ENCODE results near the gene NFIA.
"Not testable (repeated sequence)": the region's sequence is repeated elsewhere in the genome, so short reads cannot be mapped to it uniquely, and the experiment has no call there.

Gene NFIA

DNA sequence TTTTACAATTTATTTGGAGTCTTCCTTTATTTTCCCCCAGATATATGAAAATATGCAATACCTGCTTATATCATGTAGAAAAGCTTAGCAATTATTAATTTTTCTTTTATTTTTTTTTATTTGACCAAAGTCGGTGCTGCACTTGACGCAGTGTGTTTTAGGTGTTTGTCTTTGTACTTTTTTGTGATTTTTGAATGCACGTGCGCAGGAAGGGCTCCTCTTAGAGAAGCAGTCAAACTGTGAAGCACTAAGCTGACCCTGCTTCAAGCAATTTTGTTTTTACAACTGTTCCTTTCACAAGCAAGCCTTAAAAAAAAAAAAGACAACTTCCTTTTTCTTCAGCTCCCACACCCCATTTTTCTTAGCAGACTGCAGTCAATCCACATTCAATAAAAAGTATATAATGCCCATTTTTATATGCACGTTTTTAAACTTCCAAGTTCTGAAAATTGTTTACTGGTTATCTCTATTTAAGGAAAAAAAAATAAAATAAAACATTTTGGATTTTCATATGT is 375.2 kb downstream of the NFIA start:
- DNase-seq (ENCODE audit: low spot score) = no peak

DNA sequence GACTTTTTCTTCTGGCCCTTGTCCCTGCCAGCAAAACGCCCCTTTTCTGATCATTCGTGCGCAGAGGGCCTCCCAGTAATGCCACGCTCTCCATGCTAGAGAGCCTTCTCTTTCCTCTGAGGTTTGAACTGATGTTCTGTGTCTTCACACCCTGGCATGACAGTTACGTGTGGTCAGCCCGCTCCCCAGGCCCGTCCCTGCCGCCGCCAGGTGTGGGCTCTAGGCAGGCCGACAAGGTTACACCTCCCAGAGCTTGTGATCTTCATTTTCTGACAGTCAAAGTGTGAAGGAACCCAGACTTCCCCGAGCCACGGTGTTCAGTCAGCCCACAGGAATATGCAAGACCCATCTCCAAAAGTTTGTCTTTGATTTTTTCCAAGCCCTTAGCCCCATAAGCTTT is 377.0 kb downstream of the NFIA start:
- no peak for DNase-seq (ENCODE audit: low spot score)

DNA sequence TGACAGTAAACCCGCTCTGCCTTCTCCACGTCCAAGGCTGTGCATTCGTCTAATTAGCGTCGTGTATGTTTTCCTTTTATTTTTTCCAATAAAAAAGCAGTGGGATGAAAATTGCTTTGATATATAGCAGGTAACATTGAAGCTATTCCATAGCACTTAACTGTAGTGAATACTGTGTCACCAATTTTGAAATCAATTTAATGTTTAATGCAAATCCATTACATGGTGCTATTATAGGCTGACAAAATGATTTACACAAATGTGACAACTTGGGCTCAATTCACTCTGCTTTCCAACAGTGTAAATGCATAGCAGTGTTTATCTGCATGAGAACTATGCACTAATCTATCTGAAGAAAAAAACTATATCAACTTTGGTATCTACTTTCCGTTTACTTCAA is 377.8 kb downstream of the NFIA start:
- no peak for DNase-seq (ENCODE audit: low spot score)

DNA sequence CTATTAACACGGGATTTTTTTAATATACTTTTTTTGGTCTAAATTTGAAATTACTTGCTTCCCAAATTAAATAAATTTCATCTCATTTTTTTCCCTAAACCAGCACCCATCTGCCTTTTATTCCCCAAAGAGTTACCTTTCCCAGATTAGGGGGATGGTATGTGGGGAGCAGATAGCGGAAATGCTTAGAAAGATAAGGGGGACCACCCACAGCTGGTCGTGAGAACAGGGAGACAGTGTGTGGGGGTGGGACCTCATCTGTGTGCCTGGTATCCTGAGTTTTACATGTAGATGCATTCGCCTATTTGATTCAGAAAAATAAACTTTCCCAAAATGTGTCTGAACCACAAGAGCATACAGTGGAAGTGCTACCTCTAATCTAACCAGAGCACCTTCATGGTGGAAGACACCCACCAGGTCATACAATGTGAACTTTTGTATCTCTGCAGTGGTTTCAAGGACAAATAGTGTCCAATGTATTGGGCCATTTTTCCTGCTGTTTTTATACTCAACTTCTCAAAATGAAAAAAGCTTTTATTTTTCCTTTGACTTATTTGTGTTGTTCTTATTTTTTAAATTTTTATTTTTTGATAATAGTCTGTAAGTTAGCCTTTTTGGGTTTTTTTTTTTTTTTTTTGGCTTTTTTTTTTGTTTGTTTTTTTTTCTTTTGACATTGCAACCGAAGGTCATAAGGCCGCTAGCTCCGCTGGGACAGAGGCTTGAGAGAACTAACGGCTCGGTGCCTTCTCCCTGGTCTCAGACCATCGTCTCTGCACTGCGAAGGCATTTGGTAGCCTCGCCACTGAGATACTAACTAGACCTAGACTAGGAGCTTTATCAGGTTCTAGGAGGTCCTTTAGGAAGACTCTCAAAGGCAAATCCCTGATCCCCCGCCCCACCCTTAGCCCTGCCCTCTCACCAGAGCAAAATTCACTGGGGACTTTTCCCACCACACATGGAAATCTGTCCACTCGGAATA is 379.3 kb downstream of the NFIA start:
- no peak for DNase-seq (ENCODE audit: low spot score)

DNA sequence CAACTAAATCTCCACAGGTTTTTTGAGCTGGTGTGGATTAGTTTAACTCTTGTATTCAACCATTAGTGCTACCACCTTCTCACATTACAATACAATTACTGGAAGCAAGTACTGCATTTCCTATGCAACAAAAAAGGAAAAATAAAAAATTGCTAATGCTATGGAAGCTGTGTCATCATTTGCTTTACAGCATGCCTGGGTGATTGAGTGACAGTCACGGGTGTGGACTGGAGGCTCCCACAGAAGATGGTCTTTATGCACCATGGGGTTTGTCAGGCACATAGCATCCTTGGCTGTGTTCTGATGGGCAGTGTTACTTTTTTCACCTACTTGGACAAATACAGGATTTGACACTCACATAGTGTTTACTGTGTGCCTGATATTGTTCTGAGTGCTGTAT is 380.3 kb downstream of the NFIA start:
- DNase-seq (ENCODE audit: low spot score) = no peak

DNA sequence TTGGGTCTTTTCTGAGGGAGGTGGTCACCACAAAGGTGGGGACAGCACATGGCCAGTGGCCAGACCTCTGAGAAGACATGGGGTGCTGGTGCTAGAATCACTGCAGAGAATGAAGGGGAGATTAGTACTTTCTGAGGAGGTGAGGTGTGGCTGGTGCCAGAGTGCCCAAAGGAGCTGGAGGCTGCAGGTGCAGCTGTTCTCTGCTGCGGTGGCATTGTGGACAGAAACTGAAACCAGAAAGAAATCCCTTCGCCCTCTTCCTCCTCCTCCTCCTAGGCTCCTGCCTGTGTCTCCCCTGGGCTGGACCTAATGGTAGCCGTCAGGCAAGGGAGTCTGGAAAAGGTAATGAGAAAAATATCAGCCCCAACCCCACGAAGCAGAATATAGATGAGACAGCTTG is 380.9 kb downstream of the NFIA start:
- DNase-seq (ENCODE audit: low spot score) = no peak

DNA sequence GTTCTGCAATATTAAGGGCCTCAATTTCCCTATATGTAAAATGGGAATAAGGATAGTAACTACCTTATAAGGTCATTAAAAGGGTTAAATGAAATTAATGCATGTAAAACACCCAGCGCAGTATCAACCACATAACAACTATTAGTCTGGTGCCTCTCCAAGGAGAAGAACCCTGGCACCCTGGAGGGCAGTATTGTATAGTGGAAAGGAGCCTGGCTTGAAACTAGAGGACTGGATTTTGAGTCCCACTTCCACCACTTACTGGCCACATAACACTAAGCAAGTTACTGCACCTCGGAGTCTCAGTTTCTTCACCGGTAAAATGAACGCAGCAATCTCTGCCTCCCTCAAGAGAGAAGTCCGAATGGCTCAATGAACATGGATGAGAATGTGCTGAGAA is 385.5 kb downstream of the NFIA start:
- DNase-seq (ENCODE audit: low spot score) = not testable (repeated sequence)

DNA sequence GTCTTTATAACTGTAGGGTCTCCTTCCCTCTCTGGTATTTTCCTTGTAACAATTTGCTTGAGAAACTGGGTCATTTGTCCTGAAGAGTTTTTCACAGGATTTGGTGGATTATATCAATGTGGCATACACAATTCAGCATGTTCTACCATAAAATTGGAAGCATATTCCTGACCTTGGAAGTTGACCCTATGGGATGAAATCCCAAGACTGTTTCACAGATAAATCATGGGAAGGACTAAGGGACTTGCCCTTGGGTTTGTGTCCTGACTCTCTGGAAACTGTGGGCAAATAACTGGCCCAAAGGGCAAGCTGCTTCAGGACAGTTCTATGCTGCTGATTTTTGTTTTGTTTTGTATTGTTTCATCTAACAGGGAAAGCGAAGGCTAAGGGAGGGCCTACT is 387.0 kb downstream of the NFIA start:
- DNase-seq (ENCODE audit: low spot score) = no peak

DNA sequence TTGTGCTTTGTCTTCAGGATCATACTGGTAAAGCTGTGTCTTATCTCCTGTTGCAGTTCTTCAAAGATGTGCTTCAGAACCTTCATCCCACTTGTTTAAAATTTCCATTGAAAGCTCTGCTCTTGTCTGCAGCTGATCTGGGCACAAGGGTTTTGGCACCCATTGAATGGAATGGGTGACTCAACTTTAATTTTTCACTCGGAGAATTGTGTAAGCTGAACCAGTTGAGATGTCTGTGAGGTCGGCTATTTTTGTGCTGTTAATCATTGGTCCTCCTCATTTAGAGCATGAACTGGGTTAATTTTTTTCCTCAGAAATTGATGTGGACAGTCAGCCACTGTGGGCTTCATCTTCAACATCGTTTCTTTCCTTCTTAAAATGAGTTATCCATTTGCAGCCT is 390.5 kb downstream of the NFIA start:
- no peak for DNase-seq (ENCODE audit: low spot score)

DNA sequence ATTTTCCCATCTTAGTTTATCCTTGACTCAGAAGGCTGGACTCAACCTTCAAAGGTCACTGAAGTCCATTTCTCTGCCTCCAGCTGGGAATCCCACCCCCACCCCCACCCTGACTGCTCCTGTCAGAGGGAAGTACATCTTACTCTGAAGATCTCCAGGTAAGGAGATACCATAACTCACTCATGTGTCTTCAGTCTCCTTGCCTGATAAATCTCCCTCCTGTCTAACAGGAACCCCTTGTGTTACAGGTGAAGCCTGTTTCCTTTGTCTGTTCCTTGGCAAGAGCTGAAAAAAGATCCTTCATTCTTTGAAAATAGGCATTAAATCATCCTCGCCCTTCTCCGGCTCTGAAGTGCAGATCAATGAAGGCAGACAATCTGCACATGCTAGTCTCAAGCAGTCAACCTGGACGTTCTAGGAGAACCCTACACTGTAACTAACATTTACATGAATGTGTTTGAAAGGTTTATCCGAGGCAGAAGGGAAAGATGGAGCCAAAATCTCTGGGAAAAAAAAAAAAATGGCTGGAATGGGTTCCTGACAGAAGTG is 392.0 kb downstream of the NFIA start:
- no peak for DNase-seq (ENCODE audit: low spot score)

DNA sequence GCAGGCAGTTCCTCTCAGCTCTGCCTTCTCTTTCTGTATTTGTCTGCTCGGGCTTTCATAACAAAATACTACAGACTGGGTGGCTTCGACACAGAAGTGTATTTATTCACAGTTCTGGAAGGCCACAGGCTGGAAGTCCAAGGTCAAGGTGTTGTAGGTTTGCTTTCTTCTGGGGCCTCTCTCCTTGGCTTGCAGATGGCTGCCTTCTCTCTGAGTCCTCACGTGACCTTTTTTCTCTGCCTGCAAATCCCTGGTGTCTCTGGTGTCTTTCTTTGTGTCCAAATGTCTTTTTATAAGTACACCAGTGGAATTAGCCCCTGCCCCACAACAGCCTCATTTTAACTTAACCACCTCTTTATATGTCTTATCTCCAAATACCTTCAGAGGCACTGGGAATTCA is 392.6 kb downstream of the NFIA start:
- DNase-seq (ENCODE audit: low spot score) = no peak

DNA sequence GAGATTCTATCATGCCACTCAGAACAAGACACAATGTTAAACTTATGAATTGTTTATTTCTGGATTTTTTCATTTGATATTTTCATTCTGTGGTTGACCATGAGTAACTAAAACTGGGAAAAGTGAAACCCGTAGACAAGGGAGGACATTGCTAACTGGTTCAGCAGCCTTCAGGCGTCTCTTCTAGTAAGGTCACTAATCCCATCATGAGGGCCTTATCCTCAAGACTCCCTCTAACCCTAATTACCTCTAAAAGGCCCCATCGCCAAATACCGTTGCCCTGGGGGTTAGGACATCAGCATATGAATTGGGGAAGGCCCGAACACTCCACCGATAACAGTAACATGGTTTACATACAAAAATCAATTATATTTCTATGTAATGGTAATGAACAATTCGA is 394.9 kb downstream of the NFIA start:
- no peak for DNase-seq (ENCODE audit: low spot score)

DNA sequence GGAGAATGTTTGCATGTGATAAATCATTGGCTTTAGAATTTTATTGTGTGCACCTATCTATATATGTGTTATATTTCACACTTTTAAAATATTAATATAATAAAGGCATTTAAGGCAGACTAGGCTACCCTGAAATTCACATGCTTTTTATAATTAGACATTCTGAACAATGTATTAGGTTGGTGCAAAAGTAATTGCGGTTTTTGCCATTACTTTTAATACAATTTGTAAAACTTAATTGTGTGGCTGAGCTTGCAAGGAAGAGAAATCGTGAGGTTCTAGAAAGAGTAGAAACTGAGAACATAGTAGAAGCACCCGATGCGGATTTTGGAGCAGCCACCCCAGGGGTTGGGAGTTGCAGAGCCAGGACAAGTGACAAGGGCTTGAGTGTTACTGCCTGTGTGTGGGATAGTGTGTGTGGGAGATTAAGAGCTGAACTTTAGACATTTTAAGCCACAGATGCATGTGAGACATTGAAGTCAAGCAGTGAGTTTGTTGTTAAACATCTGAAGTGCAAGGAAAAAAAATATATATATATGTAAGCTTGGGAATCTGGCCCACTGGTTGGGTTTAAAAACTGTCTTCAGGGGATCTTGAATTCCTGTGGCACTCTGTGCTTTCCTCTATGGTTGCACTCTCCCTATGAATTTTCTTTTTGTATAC is 398.0 kb downstream of the NFIA start:
- DNase-seq (ENCODE audit: low spot score) = no peak

DNA sequence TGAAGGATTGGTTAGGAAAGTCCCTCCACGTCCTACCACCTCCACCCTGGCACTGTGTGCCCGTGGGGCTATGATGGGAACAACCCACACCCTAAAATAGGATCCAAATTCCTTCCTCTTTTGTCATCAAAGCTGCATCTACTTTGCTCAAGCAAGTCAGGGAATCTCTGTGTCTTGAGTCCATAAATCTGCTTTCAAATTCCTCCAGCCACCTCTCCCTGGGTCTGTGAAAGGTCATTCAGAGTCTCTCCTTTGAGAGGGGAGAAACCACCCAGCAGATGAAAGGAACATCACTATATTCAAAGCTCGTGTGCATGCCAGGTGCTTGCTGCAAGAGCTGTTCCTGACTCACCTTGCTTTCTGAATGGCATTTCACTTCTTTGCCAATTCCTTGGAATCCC is 399.0 kb downstream of the NFIA start:
- no peak for DNase-seq (ENCODE audit: low spot score)

DNA sequence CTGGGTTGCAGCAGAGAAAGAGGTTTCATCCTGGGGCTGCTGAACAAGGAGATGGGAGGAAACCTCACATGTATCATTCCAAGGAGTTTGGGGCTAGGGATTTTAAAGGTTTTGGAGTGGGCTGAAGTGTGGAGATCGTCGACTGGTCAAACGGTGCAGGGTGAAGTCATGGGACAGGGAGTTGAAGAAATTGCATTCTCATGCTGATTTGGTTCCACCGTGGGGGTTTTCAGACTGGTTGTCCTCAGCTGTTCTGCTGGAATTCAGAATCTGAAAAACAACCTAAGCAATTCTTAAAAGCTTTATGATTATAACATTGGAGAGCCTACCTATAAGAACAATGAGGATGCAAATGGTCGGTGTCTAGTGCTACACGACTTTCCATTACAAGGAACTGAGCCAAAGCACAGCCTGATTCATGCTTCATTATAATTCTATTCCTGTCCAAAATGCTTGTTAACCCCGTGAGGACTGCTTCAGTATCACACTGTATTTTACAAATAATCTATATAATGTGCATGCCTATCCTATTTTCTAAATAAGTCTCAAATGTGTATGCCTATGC is 399.9 kb downstream of the NFIA start:
- DNase-seq (ENCODE audit: low spot score) = no peak

DNA sequence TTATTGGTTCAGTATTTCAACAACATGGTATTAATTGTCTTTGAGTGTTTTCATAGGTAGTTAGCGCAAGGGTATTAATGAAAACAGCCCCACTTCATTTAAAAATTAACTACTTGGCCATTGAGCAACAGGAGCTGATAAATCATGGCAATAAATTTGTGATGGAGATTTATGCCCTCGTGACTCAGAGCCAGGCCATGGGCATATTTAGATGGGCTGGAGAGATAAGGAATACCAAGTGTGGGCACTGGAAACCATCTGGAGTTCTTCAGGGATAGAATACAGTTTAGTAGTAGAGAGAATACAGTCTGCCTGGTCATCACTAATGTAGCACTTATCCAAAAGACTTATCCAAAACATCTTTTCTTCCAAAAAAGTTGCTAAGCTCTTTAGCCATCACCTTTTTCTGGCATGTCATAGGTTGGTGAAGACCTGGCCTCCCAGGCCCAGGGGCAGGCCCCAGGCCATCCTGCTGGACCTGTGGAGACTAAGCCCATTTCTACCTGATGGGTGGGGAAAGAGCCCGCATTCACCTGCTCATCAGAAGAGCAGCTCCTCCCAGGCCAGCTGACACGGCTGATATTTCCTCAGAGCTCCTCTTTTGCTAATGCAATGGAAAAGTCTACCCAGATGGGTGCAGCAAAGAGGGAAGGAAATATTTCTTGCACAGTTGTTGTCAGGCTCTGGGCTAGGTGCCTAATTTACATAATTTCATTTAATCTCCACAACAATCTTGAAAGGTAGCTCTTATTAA is 404.6 kb downstream of the NFIA start:
- DNase-seq (ENCODE audit: low spot score) = no peak

DNA sequence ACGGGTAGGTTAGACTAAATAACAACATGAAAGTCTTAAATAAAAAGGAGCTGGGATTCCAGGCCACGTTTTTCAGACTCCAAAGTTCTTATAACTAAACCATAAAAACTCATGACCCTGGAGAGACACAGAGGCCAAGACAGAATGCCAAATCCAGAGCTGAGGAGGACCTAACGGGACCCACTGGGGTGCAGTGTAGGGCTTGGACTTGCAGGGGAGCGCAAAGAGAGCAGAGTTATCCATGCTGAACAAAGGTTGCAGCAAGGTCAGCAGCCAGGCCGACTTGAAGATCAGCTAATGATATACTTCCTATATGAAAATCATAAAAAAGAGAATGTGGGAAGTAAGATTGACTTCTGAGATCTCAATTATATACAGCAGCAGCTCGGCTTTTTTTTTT is 405.4 kb downstream of the NFIA start:
- DNase-seq (ENCODE audit: low spot score) = no peak

DNA sequence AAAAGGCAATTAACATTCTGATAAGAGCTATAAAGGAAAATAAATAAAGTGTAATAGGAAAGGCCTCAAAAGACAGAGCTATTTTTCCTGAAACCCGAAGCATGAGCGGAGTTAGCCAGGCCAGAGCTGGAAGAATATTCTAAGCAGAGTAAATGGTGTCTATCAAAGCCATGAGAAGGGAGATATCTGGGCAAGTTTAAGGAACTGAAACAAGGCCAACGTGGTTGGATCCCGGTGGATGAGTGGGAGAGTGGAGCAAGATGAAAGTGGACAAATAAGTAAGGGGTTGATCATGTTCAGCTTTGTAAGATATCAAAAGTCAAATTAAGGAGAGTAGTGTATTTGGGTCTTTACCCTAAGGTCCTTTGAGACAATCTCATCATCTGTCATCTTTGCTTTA is 408.6 kb downstream of the NFIA start:
- DNase-seq (ENCODE audit: low spot score) = no peak

DNA sequence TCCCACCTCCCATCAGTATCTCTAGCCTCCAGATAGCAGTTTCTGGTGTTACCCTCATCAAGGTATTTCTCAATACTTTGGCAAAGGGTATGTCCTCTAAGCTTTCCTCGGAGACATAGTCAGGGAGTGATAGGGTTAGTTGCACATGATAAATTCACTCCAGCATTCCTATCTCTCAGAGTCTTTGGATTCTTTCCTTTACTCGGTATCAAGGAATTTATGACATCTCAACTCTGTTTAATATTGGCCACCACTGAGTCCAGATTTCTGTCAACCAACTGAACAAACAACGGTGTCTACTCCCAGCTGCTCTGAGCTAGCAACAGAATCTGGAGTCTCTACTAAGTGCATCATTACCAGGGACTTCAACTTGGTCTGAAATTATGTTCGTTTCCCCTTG is 409.1 kb downstream of the NFIA start:
- no peak for DNase-seq (ENCODE audit: low spot score)

DNA sequence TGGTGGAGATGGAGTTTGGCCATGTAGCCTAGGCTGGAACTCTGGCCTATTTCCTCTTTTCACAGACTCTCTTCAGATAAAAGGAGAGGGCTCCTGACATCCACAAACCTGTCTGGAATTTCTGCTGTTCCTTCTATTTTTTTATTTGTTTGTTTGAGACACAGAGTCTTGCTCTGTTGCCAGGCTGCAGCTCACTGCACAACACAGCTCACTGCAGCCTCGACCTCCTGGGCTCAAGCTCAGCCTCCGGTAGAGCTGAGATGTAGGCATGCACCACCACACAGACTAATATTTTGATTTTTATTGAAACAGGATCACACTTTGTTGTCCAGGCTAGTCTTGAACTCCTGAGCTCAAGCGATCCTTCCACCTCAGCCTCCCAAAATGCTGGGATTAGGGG is 411.6 kb downstream of the NFIA start:
- no peak for DNase-seq (ENCODE audit: low spot score)

DNA sequence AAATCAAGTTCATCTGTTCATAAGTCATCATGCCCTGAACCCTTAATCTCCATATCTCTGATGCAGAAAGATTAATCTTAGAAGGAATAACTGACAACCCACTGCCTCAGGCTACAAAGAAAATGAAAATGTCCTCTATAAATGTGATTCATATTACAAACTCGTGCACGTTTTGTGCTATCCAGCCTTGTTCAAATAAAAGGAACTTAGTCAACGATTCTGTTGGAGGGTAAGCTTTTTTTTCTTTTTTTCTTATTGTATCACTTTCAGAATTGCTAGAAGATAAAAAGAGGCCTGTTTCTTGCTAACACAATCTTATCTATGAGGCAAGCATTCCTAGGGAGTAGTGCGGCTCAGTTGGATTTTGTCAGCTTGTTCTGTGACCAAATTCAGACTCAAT is 414.1 kb downstream of the NFIA start:
- no peak for DNase-seq (ENCODE audit: low spot score)

DNA sequence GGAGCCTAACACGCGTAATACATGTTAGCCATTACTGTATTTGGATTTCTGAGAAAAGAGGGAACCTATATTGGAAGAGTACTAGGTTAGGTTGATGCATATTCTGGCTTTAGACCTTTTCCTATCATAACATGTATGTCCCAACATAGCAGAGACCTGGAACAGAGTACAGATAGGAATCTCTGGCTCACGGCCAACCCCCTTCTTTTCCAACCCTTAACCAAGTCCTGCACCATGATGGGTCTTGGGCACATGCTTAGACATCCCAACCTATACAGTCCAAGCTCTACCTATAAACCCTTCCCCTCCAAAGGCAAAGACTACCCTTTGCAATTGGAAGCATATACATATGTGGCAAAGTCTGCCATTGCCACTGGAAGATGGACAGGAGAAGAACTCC is 414.7 kb downstream of the NFIA start:
- no peak for DNase-seq (ENCODE audit: low spot score)
